Osteocyte (in vitro differentiated cells): ENCODE data around the gene LRRC17. TPM values are rescaled to one million over a fixed set of nuclear protein-coding genes. Genes with fewer than 3 reads are reported as not detected.

ENCODE experiments used
- DNase-seq: peaks from one replicate; pipeline ENCODE4 v3.0.0; 2021; ENCODE audit warnings: mixed read lengths; ENCODE audit not compliant: unreplicated experiment; ENCODE audit errors: extremely low spot score
- H3K27ac Mint-ChIP-seq: one replicate; pipeline ENCODE4 v1.8.0; 2021; ENCODE audit warnings: mild to moderate bottlenecking, mixed read lengths; ENCODE audit not compliant: unreplicated experiment
- H3K27me3 Mint-ChIP-seq: one replicate; pipeline ENCODE4 v1.8.0; 2021; ENCODE audit warnings: mixed read lengths; ENCODE audit not compliant: unreplicated experiment
- H3K36me3 Mint-ChIP-seq: one replicate; pipeline ENCODE4 v1.8.0; 2021; ENCODE audit warnings: mixed read lengths; ENCODE audit not compliant: unreplicated experiment
- H3K4me1 Mint-ChIP-seq: one replicate; pipeline ENCODE4 v1.8.0; 2021; ENCODE audit warnings: mixed read lengths; ENCODE audit not compliant: unreplicated experiment
- H3K4me3 Mint-ChIP-seq: one replicate; pipeline ENCODE4 v1.8.0; 2021; ENCODE audit warnings: mild to moderate bottlenecking, moderate library complexity, mixed read lengths; ENCODE audit not compliant: unreplicated experiment
- H3K9me3 Mint-ChIP-seq: one replicate; pipeline ENCODE4 v1.8.0; 2021; ENCODE audit warnings: mixed read lengths; ENCODE audit not compliant: unreplicated experiment
- total RNA-seq: library from RNA; stranded (reverse); gene quantifications from 2 replicates; pipeline ENCODE4 v1.2.1, GENCODE V29; 2021
- TF ChIP-seq, protein P1 (sequence below): fragments of 200-600 bp; sonication (generic); IDR thresholded peaks from 2 replicates; pipeline ENCODE4 v1.5.0; 2021; ENCODE audit warnings: antibody characterized with exemption, mild to moderate bottlenecking, moderate library complexity

LRRC17 gene
- total RNA-seq, 1 donor from 2014 or later, result 12.4 TPM

DNA sequence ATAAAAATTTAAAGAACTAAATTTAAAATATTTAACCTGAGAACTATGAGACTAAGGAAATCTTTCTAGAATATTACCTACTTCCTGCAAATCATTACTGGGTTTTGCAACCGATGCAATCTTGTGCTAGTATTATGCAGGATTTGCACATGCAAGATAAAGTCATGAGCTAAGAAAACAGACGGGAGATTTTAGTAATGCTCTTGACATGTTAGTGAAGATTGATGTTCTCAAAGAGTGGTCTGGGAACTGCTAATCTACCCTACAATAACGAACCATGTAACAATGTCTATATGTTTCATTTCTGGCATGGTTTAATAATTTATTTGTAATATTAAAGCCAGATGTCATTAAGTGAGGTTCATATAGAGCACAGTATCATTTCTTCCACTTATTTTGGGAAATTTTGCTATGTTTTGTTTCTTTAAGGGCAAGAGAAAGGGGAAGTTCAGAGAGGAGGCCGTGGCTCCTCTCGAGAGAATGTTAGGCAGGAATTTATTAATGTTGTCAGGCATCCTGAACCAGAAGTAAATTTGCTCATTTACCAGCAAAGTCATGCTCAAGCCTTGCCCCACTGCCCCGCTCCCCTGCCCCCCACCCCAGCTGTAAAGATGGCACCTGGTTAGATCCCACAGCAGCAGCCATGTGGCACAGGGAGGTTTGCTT, 22.8 kb downstream of the LRRC17 start:
- Mint-ChIP-seq H3K27me3 (no peaks in the 10 kb centered on the region), H3K9me3 (no peaks in the 10 kb centered on the region), H3K4me1 (peaks cover 4% of the 10 kb centered on the region), H3K36me3 (no peaks in the 10 kb centered on the region), H3K27ac (no peak overlapping the region), H3K4me3 (no peak overlapping the region)
- DNase-seq, result no peak
- TF ChIP-seq, protein P1, sequence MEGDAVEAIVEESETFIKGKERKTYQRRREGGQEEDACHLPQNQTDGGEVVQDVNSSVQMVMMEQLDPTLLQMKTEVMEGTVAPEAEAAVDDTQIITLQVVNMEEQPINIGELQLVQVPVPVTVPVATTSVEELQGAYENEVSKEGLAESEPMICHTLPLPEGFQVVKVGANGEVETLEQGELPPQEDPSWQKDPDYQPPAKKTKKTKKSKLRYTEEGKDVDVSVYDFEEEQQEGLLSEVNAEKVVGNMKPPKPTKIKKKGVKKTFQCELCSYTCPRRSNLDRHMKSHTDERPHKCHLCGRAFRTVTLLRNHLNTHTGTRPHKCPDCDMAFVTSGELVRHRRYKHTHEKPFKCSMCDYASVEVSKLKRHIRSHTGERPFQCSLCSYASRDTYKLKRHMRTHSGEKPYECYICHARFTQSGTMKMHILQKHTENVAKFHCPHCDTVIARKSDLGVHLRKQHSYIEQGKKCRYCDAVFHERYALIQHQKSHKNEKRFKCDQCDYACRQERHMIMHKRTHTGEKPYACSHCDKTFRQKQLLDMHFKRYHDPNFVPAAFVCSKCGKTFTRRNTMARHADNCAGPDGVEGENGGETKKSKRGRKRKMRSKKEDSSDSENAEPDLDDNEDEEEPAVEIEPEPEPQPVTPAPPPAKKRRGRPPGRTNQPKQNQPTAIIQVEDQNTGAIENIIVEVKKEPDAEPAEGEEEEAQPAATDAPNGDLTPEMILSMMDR, result no peak

GRCh38 chr7:102938679-102939078, 25.9 kb downstream of the LRRC17 start:
- no peaks in the 10 kb centered on the region for H3K27me3 Mint-ChIP-seq
- no peak overlapping the region for H3K27ac Mint-ChIP-seq
- H3K36me3 Mint-ChIP-seq, result peaks cover 2% of the 10 kb centered on the region
- TF ChIP-seq, protein P1, result no peak
- no peak overlapping the region for H3K4me3 Mint-ChIP-seq
- no peak for DNase-seq
- H3K9me3 Mint-ChIP-seq, result no peaks in the 10 kb centered on the region
- peaks cover 29% of the 10 kb centered on the region for H3K4me1 Mint-ChIP-seq

DNA sequence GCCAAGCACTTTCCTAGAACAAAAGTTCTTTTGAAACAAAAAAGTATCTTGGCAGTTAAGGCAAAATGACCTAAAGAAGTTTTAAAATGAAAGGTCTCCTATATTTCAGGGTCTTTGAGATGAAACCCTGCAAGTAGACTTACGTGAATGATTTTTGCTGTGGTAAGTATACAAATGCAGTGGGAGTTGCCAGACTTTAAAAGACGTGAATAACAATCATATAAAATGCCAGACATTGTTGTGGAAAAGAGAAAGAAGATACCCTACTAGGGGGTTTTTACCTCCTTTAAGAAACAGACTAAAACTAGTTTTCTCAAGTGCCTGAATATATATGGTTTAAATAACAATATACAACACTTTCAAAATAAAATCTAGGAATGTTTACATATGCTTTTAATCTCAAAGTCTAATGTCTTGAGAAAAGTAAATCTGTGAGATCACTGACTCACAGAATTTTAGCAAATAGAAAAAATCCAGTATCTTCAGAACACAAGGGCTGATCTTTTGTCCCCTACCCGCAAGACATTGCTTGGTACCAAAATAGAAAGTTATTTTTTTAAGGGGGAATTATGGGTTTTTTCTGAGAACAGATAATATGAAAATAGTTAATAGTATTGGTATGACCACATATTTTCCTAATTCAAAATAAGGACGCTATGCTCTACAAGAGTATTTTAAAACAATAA, 29.5 kb downstream of the LRRC17 start:
- H3K27ac Mint-ChIP-seq, result peak overlapping the region; percentile 66
- no peak overlapping the region for H3K4me3 Mint-ChIP-seq
- DNase-seq, result no peak
- no peaks in the 10 kb centered on the region for H3K27me3 Mint-ChIP-seq
- peaks cover 4% of the 10 kb centered on the region for H3K36me3 Mint-ChIP-seq
- H3K4me1 Mint-ChIP-seq, result peaks cover 28% of the 10 kb centered on the region
- H3K9me3 Mint-ChIP-seq, result no peaks in the 10 kb centered on the region
- TF ChIP-seq, protein P1, result no peak

GRCh38 chr7:102942868-102943267, 30.1 kb downstream of the LRRC17 start:
- Mint-ChIP-seq H3K4me1 (peaks cover 28% of the 10 kb centered on the region), H3K4me3 (no peak overlapping the region), H3K27me3 (no peaks in the 10 kb centered on the region), H3K36me3 (peaks cover 4% of the 10 kb centered on the region), H3K9me3 (no peaks in the 10 kb centered on the region), H3K27ac (peak overlapping the region; percentile 66)
- no peak for DNase-seq
- TF ChIP-seq, protein P1, result no peak

DNA sequence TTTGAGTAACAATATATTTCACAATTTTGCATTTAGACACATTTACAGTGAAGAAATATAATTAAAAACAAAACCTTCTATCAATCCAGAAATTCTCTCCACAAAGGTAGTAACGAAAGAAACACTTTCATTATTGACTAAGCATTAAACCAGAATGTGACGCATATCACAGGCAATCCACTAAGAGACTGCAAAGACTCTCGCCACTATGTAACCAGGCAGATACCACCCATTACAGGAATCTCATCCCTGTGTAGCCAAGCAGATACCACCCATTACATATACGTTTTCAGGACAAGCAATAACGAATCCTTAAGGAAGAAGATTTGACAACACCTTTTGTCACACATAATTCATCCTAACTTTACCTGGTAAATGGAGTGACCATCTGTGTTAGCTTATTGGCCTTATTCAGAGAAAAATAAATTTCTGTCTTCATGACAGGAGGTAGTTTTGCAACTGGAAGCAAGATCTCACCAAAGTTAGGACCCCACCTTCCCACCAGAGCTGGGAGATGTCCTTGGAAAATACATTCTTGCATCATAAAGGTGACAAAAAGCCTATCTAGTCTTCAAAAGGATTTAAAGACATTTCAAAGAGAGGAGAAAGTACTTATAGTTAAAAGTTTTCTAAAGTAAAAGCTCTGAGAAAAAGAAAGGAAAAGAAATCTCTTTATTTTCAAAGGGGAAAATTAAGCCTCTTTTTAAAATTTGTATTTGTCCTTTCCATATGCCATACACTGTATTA, 30.8 kb downstream of the LRRC17 start:
- Mint-ChIP-seq H3K9me3 (no peaks in the 10 kb centered on the region), H3K4me1 (peaks cover 26% of the 10 kb centered on the region), H3K4me3 (no peak overlapping the region), H3K27ac (no peak overlapping the region), H3K36me3 (peaks cover 4% of the 10 kb centered on the region), H3K27me3 (no peaks in the 10 kb centered on the region)
- no peak for DNase-seq
- TF ChIP-seq, protein P1, result no peak
